OCI-LY1 (cell line): Measurements from ENCODE around the gene ADAMTS15.

Source experiments
- H2AFZ ChIP-seq: fragments of 200-600 bp; sonication (generic), shearing (Covaris generic); 2 replicates; pipeline ENCODE4 v1.6.0; 2014; ENCODE audit warnings: antibody characterized with exemption, mild to moderate bottlenecking, low read length
- H3F3A ChIP-seq: fragments of 200-600 bp; sonication (generic), shearing (Covaris generic); 2 replicates; pipeline ENCODE4 v1.6.0; 2014; ENCODE audit warnings: mild to moderate bottlenecking, antibody characterized with exemption, low read length, moderate library complexity; ENCODE audit not compliant: insufficient read depth
- H3K27ac ChIP-seq: fragments of 200-600 bp; sonication (generic); 2 replicates; pipeline ENCODE4 v1.5.1; 2014; ENCODE audit warnings: low read length, mixed run types, mild to moderate bottlenecking, low read depth; ENCODE audit not compliant: poor library complexity, severe bottlenecking
- H3K27me3 ChIP-seq: fragments of 200-600 bp; sonication (generic); 2 replicates; pipeline ENCODE4 v1.6.0; 2014; ENCODE audit warnings: antibody characterized with exemption, mild to moderate bottlenecking, low read length, moderate library complexity; ENCODE audit not compliant: insufficient read depth
- H3K36me3 ChIP-seq: fragments of 200-600 bp; sonication (generic); 2 replicates; pipeline ENCODE4 v1.6.1; 2014; ENCODE audit warnings: mild to moderate bottlenecking, antibody characterized with exemption, low read length, moderate library complexity, mixed read lengths; ENCODE audit not compliant: insufficient read depth
- H3K4me1 ChIP-seq: fragments of 200-600 bp; sonication (generic); 2 replicates; pipeline ENCODE4 v1.5.1; 2014; ENCODE audit warnings: mild to moderate bottlenecking, low read length, moderate library complexity; ENCODE audit not compliant: insufficient read depth, severe bottlenecking
- H3K4me2 ChIP-seq: fragments of 200-600 bp; sonication (generic), shearing (Covaris generic); 2 replicates; pipeline ENCODE4 v1.6.1; 2014; ENCODE audit warnings: low read length
- H3K4me3 ChIP-seq: fragments of 200-600 bp; sonication (generic); 2 replicates; pipeline ENCODE4 v1.5.1; 2014; ENCODE audit warnings: low read length, low read depth, mild to moderate bottlenecking, mixed read lengths; ENCODE audit not compliant: poor library complexity, severe bottlenecking
- H3K79me2 ChIP-seq: fragments of 200-600 bp; shearing (Covaris generic); 2 replicates; pipeline ENCODE4 v1.6.1; 2016; ENCODE audit warnings: mixed run types, low read length, mixed read lengths; ENCODE audit not compliant: insufficient read depth
- H3K9ac ChIP-seq: fragments of 200-600 bp; sonication (generic), shearing (Covaris generic); 2 replicates; pipeline ENCODE4 v1.6.1; 2014; ENCODE audit warnings: mild to moderate bottlenecking, low read length, mixed read lengths
- H3K9me2 ChIP-seq: fragments of 200-600 bp; sonication (generic), shearing (Covaris generic); 2 replicates; pipeline ENCODE4 v1.6.1; 2014; ENCODE audit warnings: low read depth, mild to moderate bottlenecking, low read length, mixed read lengths
- H3K9me3 ChIP-seq: fragments of 200-600 bp; shearing (Covaris generic); 2 replicates; pipeline ENCODE4 v1.6.1; 2014; ENCODE audit warnings: low read length, mixed read lengths
- H4K20me1 ChIP-seq: fragments of 200-600 bp; sonication (generic), shearing (Covaris generic); 2 replicates; pipeline ENCODE4 v1.6.0; 2016; ENCODE audit warnings: mild to moderate bottlenecking, low read length; ENCODE audit not compliant: insufficient read depth
- EZH2 ChIP-seq: fragments of 200-600 bp; sonication (generic), shearing (Covaris generic); IDR thresholded peaks from 2 replicates; pipeline ENCODE4 v1.8.0; 2017; ENCODE audit warnings: borderline replicate concordance, mixed run types, mild to moderate bottlenecking, antibody characterized with exemption, low read length, moderate library complexity, mixed read lengths
- TF ChIP-seq, protein P1 (sequence below): fragments of 200-600 bp; sonication (generic), shearing (Covaris generic); IDR thresholded peaks from 2 replicates; pipeline ENCODE4 v1.5.1; 2017; ENCODE audit warnings: mild to moderate bottlenecking, antibody characterized with exemption, low read length, moderate library complexity, mixed read lengths

The ADAMTS15 gene

GRCh38 chr11:130415731-130416529 is 32.5 kb upstream of the ADAMTS15 start:
- no peak overlapping the region for H3K9ac ChIP-seq
- H3K4me2 ChIP-seq = no peak overlapping the region
- H3K79me2 ChIP-seq = no peaks in the 10 kb centered on the region
- H3K36me3 ChIP-seq = no peaks in the 10 kb centered on the region
- H3K9me2 ChIP-seq = no peaks in the 10 kb centered on the region
- no peaks in the 10 kb centered on the region for H3F3A ChIP-seq
- no peak overlapping the region for H3K4me3 ChIP-seq
- no peaks in the 10 kb centered on the region for H3K9me3 ChIP-seq
- no peak overlapping the region for H3K27ac ChIP-seq
- no peaks in the 10 kb centered on the region for H3K27me3 ChIP-seq
- H2AFZ ChIP-seq = no peak overlapping the region
- TF ChIP-seq, protein P1, sequence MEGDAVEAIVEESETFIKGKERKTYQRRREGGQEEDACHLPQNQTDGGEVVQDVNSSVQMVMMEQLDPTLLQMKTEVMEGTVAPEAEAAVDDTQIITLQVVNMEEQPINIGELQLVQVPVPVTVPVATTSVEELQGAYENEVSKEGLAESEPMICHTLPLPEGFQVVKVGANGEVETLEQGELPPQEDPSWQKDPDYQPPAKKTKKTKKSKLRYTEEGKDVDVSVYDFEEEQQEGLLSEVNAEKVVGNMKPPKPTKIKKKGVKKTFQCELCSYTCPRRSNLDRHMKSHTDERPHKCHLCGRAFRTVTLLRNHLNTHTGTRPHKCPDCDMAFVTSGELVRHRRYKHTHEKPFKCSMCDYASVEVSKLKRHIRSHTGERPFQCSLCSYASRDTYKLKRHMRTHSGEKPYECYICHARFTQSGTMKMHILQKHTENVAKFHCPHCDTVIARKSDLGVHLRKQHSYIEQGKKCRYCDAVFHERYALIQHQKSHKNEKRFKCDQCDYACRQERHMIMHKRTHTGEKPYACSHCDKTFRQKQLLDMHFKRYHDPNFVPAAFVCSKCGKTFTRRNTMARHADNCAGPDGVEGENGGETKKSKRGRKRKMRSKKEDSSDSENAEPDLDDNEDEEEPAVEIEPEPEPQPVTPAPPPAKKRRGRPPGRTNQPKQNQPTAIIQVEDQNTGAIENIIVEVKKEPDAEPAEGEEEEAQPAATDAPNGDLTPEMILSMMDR = no peak
- no peak for TF ChIP-seq EZH2
- H3K4me1 ChIP-seq = no peaks in the 10 kb centered on the region
- H4K20me1 ChIP-seq = no peaks in the 10 kb centered on the region

GRCh38 chr11:130416530-130416882 is 31.9 kb upstream of the ADAMTS15 start:
- H3K9me2 ChIP-seq = no peaks in the 10 kb centered on the region
- no peak overlapping the region for H2AFZ ChIP-seq
- no peaks in the 10 kb centered on the region for H3K4me1 ChIP-seq
- H3K36me3 ChIP-seq = no peaks in the 10 kb centered on the region
- no peaks in the 10 kb centered on the region for H3K27me3 ChIP-seq
- no peak overlapping the region for H3K27ac ChIP-seq
- H3K79me2 ChIP-seq = no peaks in the 10 kb centered on the region
- no peak overlapping the region for H3K9ac ChIP-seq
- no peaks in the 10 kb centered on the region for H4K20me1 ChIP-seq
- H3K4me3 ChIP-seq = no peak overlapping the region
- no peaks in the 10 kb centered on the region for H3K9me3 ChIP-seq
- H3F3A ChIP-seq = no peaks in the 10 kb centered on the region
- TF ChIP-seq, protein P1 = no peak
- no peak for TF ChIP-seq EZH2
- H3K4me2 ChIP-seq = no peak overlapping the region

GRCh38 chr11:130416906-130417305 is 31.5 kb upstream of the ADAMTS15 start:
- Histone ChIP-seq H3K36me3 (no peaks in the 10 kb centered on the region), H3K9me2 (no peaks in the 10 kb centered on the region), H3K4me2 (no peak overlapping the region), H3K9me3 (no peaks in the 10 kb centered on the region), H3F3A (no peaks in the 10 kb centered on the region), H3K27ac (no peak overlapping the region), H3K9ac (no peak overlapping the region), H4K20me1 (no peaks in the 10 kb centered on the region), H3K79me2 (no peaks in the 10 kb centered on the region), H3K4me1 (no peaks in the 10 kb centered on the region), H3K4me3 (no peak overlapping the region), H3K27me3 (no peaks in the 10 kb centered on the region), H2AFZ (no peak overlapping the region)
- TF ChIP-seq, protein P1 = no peak
- TF ChIP-seq EZH2 = no peak
